Measurements from ENCODE around the gene DBI. TPM values are rescaled to one million over a fixed set of nuclear protein-coding genes. Genes with fewer than 3 reads are reported as not detected.

Gene DBI
- total and polyA plus RNA-seq, 2 of the 13 experiments (the other 11 are each of a cell fraction or from before 2014, with no cell fraction given) = 330 to 659 TPM

DNA sequence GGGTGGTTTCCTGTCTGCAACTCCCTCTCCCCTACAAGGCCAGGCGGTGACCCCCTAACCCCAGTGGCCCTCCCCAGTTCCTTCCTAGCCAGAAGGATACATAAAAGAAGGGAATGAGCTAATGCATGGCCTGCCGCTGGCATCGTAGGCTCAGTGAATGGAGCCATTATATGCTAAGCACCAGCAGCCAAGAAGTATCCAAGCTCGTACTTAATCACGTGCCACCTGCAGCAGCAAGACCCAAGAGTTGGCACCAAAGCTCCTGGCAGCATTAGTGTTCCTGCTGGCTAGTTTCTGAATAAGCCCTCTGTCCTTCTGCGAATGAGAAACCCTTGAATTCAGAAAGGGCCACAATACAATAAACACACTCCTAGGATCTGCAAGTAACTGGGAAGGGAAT lies 4.3 kb downstream of the DBI start (continued):
- TF ChIP-seq, protein P1, sequence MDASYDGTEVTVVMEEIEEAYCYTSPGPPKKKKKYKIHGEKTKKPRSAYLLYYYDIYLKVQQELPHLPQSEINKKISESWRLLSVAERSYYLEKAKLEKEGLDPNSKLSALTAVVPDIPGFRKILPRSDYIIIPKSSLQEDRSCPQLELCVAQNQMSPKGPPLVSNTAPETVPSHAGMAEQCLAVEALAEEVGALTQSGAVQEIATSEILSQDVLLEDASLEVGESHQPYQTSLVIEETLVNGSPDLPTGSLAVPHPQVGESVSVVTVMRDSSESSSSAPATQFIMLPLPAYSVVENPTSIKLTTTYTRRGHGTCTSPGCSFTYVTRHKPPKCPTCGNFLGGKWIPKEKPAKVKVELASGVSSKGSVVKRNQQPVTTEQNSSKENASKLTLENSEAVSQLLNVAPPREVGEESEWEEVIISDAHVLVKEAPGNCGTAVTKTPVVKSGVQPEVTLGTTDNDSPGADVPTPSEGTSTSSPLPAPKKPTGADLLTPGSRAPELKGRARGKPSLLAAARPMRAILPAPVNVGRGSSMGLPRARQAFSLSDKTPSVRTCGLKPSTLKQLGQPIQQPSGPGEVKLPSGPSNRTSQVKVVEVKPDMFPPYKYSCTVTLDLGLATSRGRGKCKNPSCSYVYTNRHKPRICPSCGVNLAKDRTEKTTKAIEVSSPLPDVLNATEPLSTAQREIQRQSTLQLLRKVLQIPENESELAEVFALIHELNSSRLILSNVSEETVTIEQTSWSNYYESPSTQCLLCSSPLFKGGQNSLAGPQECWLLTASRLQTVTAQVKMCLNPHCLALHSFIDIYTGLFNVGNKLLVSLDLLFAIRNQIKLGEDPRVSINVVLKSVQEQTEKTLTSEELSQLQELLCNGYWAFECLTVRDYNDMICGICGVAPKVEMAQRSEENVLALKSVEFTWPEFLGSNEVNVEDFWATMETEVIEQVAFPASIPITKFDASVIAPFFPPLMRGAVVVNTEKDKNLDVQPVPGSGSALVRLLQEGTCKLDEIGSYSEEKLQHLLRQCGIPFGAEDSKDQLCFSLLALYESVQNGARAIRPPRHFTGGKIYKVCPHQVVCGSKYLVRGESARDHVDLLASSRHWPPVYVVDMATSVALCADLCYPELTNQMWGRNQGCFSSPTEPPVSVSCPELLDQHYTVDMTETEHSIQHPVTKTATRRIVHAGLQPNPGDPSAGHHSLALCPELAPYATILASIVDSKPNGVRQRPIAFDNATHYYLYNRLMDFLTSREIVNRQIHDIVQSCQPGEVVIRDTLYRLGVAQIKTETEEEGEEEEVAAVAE (CRISPR knock-in tag; IDR thresholded peaks at IDR 0.05; ENCODE audit: borderline replicate concordance) = no peak
- TF ChIP-seq GABPA (IDR thresholded peaks at IDR 0.05; ENCODE audit: low read depth, low read length) (no peak), GABPA (CRISPR knock-in tag; IDR thresholded peaks at IDR 0.05; ENCODE audit: low read depth) (no peak), MLLT10 (CRISPR knock-in tag; IDR thresholded peaks at IDR 0.05) (no peak), ZFP36 (IDR thresholded peaks at IDR 0.05; ENCODE audit: borderline replicate concordance, low read depth, low read length, partially characterized antibody) (no peak), SMAD3 (CRISPR knock-in tag; IDR thresholded peaks at IDR 0.05) (no peak), KLF12 (CRISPR knock-in tag; IDR thresholded peaks at IDR 0.05; ENCODE audit: borderline replicate concordance) (no peak), KAT7 (CRISPR knock-in tag; IDR thresholded peaks at IDR 0.05; ENCODE audit: borderline replicate concordance) (no peak), ZBTB7A (CRISPR knock-in tag; IDR thresholded peaks at IDR 0.05) (no peak), ZEB1 (IDR thresholded peaks at IDR 0.05; ENCODE audit: insufficient replicate concordance, low read depth) (no peak), NFYB (CRISPR knock-in tag; IDR thresholded peaks at IDR 0.05) (no peak)
- TF ChIP-seq, protein P2, sequence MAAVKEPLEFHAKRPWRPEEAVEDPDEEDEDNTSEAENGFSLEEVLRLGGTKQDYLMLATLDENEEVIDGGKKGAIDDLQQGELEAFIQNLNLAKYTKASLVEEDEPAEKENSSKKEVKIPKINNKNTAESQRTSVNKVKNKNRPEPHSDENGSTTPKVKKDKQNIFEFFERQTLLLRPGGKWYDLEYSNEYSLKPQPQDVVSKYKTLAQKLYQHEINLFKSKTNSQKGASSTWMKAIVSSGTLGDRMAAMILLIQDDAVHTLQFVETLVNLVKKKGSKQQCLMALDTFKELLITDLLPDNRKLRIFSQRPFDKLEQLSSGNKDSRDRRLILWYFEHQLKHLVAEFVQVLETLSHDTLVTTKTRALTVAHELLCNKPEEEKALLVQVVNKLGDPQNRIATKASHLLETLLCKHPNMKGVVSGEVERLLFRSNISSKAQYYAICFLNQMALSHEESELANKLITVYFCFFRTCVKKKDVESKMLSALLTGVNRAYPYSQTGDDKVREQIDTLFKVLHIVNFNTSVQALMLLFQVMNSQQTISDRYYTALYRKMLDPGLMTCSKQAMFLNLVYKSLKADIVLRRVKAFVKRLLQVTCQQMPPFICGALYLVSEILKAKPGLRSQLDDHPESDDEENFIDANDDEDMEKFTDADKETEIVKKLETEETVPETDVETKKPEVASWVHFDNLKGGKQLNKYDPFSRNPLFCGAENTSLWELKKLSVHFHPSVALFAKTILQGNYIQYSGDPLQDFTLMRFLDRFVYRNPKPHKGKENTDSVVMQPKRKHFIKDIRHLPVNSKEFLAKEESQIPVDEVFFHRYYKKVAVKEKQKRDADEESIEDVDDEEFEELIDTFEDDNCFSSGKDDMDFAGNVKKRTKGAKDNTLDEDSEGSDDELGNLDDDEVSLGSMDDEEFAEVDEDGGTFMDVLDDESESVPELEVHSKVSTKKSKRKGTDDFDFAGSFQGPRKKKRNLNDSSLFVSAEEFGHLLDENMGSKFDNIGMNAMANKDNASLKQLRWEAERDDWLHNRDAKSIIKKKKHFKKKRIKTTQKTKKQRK (IDR thresholded peaks at IDR 0.05; ENCODE audit: low read length) = no peak

Measured in HepG2 (cell line).